ENCODE data around the gene C17orf50. TPM values are rescaled to one million over a fixed set of nuclear protein-coding genes. Genes with fewer than 3 reads are reported as not detected.

The C17orf50 gene
- total and polyA plus RNA-seq, 9 donors: not detected

- no peaks in the 10 kb centered on the region for H3K36me3 ChIP-seq
- no peaks in the 10 kb centered on the region for H3K9me3 ChIP-seq
- DNase-seq: no peak
- H3K4me1 ChIP-seq (ENCODE audit: insufficient read depth): peaks cover 11% of the 10 kb centered on the region
- no peaks in the 10 kb centered on the region for H3K27me3 ChIP-seq
- TF ChIP-seq CTCF (IDR thresholded peaks at IDR 0.05) (no peak), POLR2A (IDR thresholded peaks at IDR 0.05) (no peak), EP300 (IDR thresholded peaks at IDR 0.05) (no peak)
- H3K4me3 ChIP-seq: no peak overlapping the region
- H3K27ac ChIP-seq: no peak overlapping the region
- intact Hi-C loops (cut with DNase I): no loop called here
Measured at GRCh38 chr17:35715416-35715815, 45.3 kb upstream of the C17orf50 start.

- Histone ChIP-seq H3K27me3 (no peaks in the 10 kb centered on the region), H3K27ac (no peak overlapping the region), H3K36me3 (no peaks in the 10 kb centered on the region), H3K4me1 (ENCODE audit: insufficient read depth) (peaks cover 11% of the 10 kb centered on the region), H3K4me3 (no peak overlapping the region), H3K9me3 (no peaks in the 10 kb centered on the region)
- WGBS, 3 donors: 66 to 79% (median 76%) methylated on average over 3 of the region's 3 CpGs
- intact Hi-C loops (cut with DNase I): no loop called here
- no peak for TF ChIP-seq POLR2A (IDR thresholded peaks at IDR 0.05)
- TF ChIP-seq CTCF (IDR thresholded peaks at IDR 0.05): no peak
- TF ChIP-seq EP300 (IDR thresholded peaks at IDR 0.05): no peak
- no peak for DNase-seq
Measured at GRCh38 chr17:35716173-35716572, 44.5 kb upstream of the C17orf50 start.

GRCh38 chr17:35716897-35717465, 43.7 kb upstream of the C17orf50 start:
- peak in 1 of 5 donors; percentile 42 for DNase-seq
- Histone ChIP-seq H3K27ac (no peak overlapping the region), H3K4me1 (ENCODE audit: insufficient read depth) (peaks cover 11% of the 10 kb centered on the region), H3K4me3 (no peak overlapping the region), H3K36me3 (no peaks in the 10 kb centered on the region), H3K9me3 (no peaks in the 10 kb centered on the region), H3K27me3 (no peaks in the 10 kb centered on the region)
- intact Hi-C loops (cut with DNase I): no loop called here
- peak; percentile 58 for TF ChIP-seq EP300 (IDR thresholded peaks at IDR 0.05)
- TF ChIP-seq CTCF (IDR thresholded peaks at IDR 0.05): no peak
- TF ChIP-seq POLR2A (IDR thresholded peaks at IDR 0.05): no peak
- WGBS, 3 donors: 34 to 49% (median 45%) methylated on average over 4 of the region's 4 CpGs

GRCh38 chr17:35717475-35717874, 43.2 kb upstream of the C17orf50 start:
- Histone ChIP-seq H3K4me3 (no peak overlapping the region), H3K27me3 (no peaks in the 10 kb centered on the region), H3K4me1 (ENCODE audit: insufficient read depth) (peaks cover 11% of the 10 kb centered on the region), H3K27ac (no peak overlapping the region), H3K36me3 (no peaks in the 10 kb centered on the region), H3K9me3 (no peaks in the 10 kb centered on the region)
- intact Hi-C loops (cut with DNase I): no loop called here
- DNase-seq: no peak
- WGBS, 3 donors: 42 to 62% (median 45%) methylated on average over 2 of the region's 2 CpGs
- no peak for TF ChIP-seq EP300 (IDR thresholded peaks at IDR 0.05)
- TF ChIP-seq POLR2A (IDR thresholded peaks at IDR 0.05): no peak
- no peak for TF ChIP-seq CTCF (IDR thresholded peaks at IDR 0.05)

Measured in ovary (tissue), 9 donors.